Measurements from ENCODE around the gene B3GNT9. TPM values are rescaled to one million over a fixed set of nuclear protein-coding genes. Genes with fewer than 3 reads are reported as not detected.

B3GNT9 gene
- total RNA-seq, 3 donors from 2014 or later (not counting 1 experiment from before 2014, with no cell fraction given): 0.80 to 1.3 (median 1.0) TPM

- H3K36me3 ChIP-seq (ENCODE audit: control insufficient read depth, insufficient read depth, low read length): no peaks in the 10 kb centered on the region
- Mint-ChIP-seq H3K36me3 (no peaks in the 10 kb centered on the region), H3K4me1 (peaks cover 17 to 36% of the 10 kb centered on the region in 2 donors), H3K4me3 (no peak overlapping the region), H3K27me3 (ENCODE audit: low read depth in 2 of 2) (peaks cover 34 to 58% of the 10 kb centered on the region in 2 donors), H3K9me3 (no peaks in the 10 kb centered on the region), H3K27ac (no peak overlapping the region)
- H3K27me3 ChIP-seq (ENCODE audit: control insufficient read depth, insufficient read depth, low read length): peaks cover 73% of the 10 kb centered on the region
- no peak overlapping the region for H3K4me3 ChIP-seq (ENCODE audit: low read length)
- 87% methylated on average over 7 of the region's 7 CpGs for WGBS (ENCODE audit: insufficient coverage)
- no peak for TF ChIP-seq CTCF (IDR thresholded peaks at IDR 0.05)
- peaks cover 46% of the 10 kb centered on the region for H3K4me1 ChIP-seq (ENCODE audit: control insufficient read depth, insufficient read depth, low read length)
- DNase-seq (no peak), ATAC-seq (no peak)
- intact Hi-C loops (cut with micrococcal nuclease): no loop called here
- H3K27ac ChIP-seq (ENCODE audit: low read length): no peak overlapping the region
- H3K9me3 ChIP-seq (ENCODE audit: control insufficient read depth, insufficient read depth, low read length): no peaks in the 10 kb centered on the region
Observed at GRCh38 chr16:67167588-67167987, 16.8 kb upstream of the B3GNT9 start.

- Mint-ChIP-seq H3K36me3 (no peaks in the 10 kb centered on the region), H3K4me1 (peaks cover 15 to 32% of the 10 kb centered on the region in 2 donors), H3K9me3 (no peaks in the 10 kb centered on the region), H3K27ac (no peak overlapping the region), H3K4me3 (no peak overlapping the region), H3K27me3 (ENCODE audit: low read depth in 2 of 2) (peaks cover 33 to 62% of the 10 kb centered on the region in 2 donors)
- ATAC-seq: no peak
- 71% methylated on average over 5 of the region's 5 CpGs for WGBS (ENCODE audit: insufficient coverage)
- peaks cover 51% of the 10 kb centered on the region for H3K4me1 ChIP-seq (ENCODE audit: control insufficient read depth, insufficient read depth, low read length)
- no peaks in the 10 kb centered on the region for H3K36me3 ChIP-seq (ENCODE audit: control insufficient read depth, insufficient read depth, low read length)
- H3K27me3 ChIP-seq (ENCODE audit: control insufficient read depth, insufficient read depth, low read length): peaks cover 77% of the 10 kb centered on the region
- DNase-seq: no peak
- intact Hi-C loops (cut with micrococcal nuclease): no loop called here
- H3K9me3 ChIP-seq (ENCODE audit: control insufficient read depth, insufficient read depth, low read length): no peaks in the 10 kb centered on the region
- TF ChIP-seq CTCF (IDR thresholded peaks at IDR 0.05): no peak
- no peak overlapping the region for H3K27ac ChIP-seq (ENCODE audit: low read length)
- no peak overlapping the region for H3K4me3 ChIP-seq (ENCODE audit: low read length)
Observed at GRCh38 chr16:67166598-67167168, 15.9 kb upstream of the B3GNT9 start.

- ATAC-seq (no peak), DNase-seq (no peak)
- WGBS (ENCODE audit: insufficient coverage): 27% methylated on average over 17 of the region's 18 CpGs
- Mint-ChIP-seq H3K27ac (no peak overlapping the region), H3K9me3 (no peaks in the 10 kb centered on the region), H3K27me3 (ENCODE audit: low read depth in 2 of 2) (peaks cover 27 to 58% of the 10 kb centered on the region in 2 donors), H3K36me3 (no peaks in the 10 kb centered on the region), H3K4me3 (no peak overlapping the region), H3K4me1 (peaks cover 11 to 28% of the 10 kb centered on the region in 2 donors)
- H3K9me3 ChIP-seq (ENCODE audit: control insufficient read depth, insufficient read depth, low read length): no peaks in the 10 kb centered on the region
- no peak overlapping the region for H3K27ac ChIP-seq (ENCODE audit: low read length)
- peaks cover 56% of the 10 kb centered on the region for H3K4me1 ChIP-seq (ENCODE audit: control insufficient read depth, insufficient read depth, low read length)
- no peak overlapping the region for H3K4me3 ChIP-seq (ENCODE audit: low read length)
- peaks cover 77% of the 10 kb centered on the region for H3K27me3 ChIP-seq (ENCODE audit: control insufficient read depth, insufficient read depth, low read length)
- no peaks in the 10 kb centered on the region for H3K36me3 ChIP-seq (ENCODE audit: control insufficient read depth, insufficient read depth, low read length)
- TF ChIP-seq CTCF (IDR thresholded peaks at IDR 0.05): no peak
- intact Hi-C loops (cut with micrococcal nuclease): no loop called here
Observed at GRCh38 chr16:67166110-67166547, 15.3 kb upstream of the B3GNT9 start.
